ENCODE measurements around the gene FASN.

GRCh38 chr17:82143333-82143732 lies 45.3 kb upstream of the FASN start:
- TF ChIP-seq CTCF (IDR thresholded peaks at IDR 0.05) (no peak), JUND (IDR thresholded peaks at IDR 0.05) (no peak), POLR2AphosphoS5 (IDR thresholded peaks at IDR 0.05; ENCODE audit: low read depth, low read length) (no peak), USF2 (IDR thresholded peaks at IDR 0.05; ENCODE audit: borderline replicate concordance, low read depth, low read length) (no peak), RAD21 (IDR thresholded peaks at IDR 0.05; ENCODE audit: low read length) (no peak)
- TF ChIP-seq, protein P1, sequence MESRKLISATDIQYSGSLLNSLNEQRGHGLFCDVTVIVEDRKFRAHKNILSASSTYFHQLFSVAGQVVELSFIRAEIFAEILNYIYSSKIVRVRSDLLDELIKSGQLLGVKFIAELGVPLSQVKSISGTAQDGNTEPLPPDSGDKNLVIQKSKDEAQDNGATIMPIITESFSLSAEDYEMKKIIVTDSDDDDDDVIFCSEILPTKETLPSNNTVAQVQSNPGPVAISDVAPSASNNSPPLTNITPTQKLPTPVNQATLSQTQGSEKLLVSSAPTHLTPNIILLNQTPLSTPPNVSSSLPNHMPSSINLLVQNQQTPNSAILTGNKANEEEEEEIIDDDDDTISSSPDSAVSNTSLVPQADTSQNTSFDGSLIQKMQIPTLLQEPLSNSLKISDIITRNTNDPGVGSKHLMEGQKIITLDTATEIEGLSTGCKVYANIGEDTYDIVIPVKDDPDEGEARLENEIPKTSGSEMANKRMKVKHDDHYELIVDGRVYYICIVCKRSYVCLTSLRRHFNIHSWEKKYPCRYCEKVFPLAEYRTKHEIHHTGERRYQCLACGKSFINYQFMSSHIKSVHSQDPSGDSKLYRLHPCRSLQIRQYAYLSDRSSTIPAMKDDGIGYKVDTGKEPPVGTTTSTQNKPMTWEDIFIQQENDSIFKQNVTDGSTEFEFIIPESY (IDR thresholded peaks at IDR 0.05; ENCODE audit: borderline replicate concordance, low read depth), result no peak
